ENCODE measurements around the gene TMEM164. TPM values are rescaled to one million over a fixed set of nuclear protein-coding genes. Genes with fewer than 3 reads are reported as not detected.

TMEM164 gene
- total and polyA plus RNA-seq, 2 experiments from 2014 or later = 3.4 to 17.2 TPM

- Mint-ChIP-seq H3K36me3 (ENCODE audit: low read depth) (no peaks in the 10 kb centered on the region), H3K4me3 (no peak overlapping the region), H3K27ac (no peak overlapping the region), H3K4me1 (no peaks in the 10 kb centered on the region), H3K9me3 (no peaks in the 10 kb centered on the region), H3K27me3 (ENCODE audit: insufficient read depth, low read depth, poor library complexity) (no peaks in the 10 kb centered on the region)
- no peak for ATAC-seq
- H3K4me2 ChIP-seq = no peak overlapping the region
- no peaks in the 10 kb centered on the region for H3K27me3 ChIP-seq (ENCODE audit: insufficient read depth)
- no peaks in the 10 kb centered on the region for H3K9me2 ChIP-seq (ENCODE audit: insufficient read depth)
- no peaks in the 10 kb centered on the region for H3F3A ChIP-seq (replicated peaks; ENCODE audit: low read depth)
- TF ChIP-seq ZNF331 (CRISPR knock-in tag; IDR thresholded peaks at IDR 0.05; ENCODE audit: low read depth) = no peak
- TF ChIP-seq ZNF114 (CRISPR knock-in tag; IDR thresholded peaks at IDR 0.05) = no peak
- TF ChIP-seq EZH2 (IDR thresholded peaks at IDR 0.05; ENCODE audit: low read depth, unreplicated experiment) = no peak
- no peak for TF ChIP-seq ZNF462 (CRISPR knock-in tag; IDR thresholded peaks at IDR 0.05)
- TF ChIP-seq REST (IDR thresholded peaks at IDR 0.05; ENCODE audit: unreplicated experiment) = no peak
- TF ChIP-seq NANOG (IDR thresholded peaks at IDR 0.05; ENCODE audit: borderline replicate concordance) = no peak
- TF ChIP-seq CTCF (conservative IDR thresholded peaks at IDR 0.05; ENCODE audit: low read depth in 2 of 2) = no peak
- no peak for TF ChIP-seq JUNB (IDR thresholded peaks at IDR 0.05; ENCODE audit: unreplicated experiment)
- TF ChIP-seq POLR2AphosphoS5 (IDR thresholded peaks at IDR 0.05; ENCODE audit: low read depth) = no peak
- H4K20me1 ChIP-seq (replicated peaks; ENCODE audit: insufficient read depth) = no peaks in the 10 kb centered on the region
- H3K4me1 ChIP-seq (ENCODE audit: insufficient read depth) = no peaks in the 10 kb centered on the region
- no peak overlapping the region for H2AFZ ChIP-seq
- H3K79me2 ChIP-seq (replicated peaks; ENCODE audit: insufficient read depth) = no peaks in the 10 kb centered on the region
- H3K27ac ChIP-seq (ENCODE audit: low read depth) = no peak overlapping the region
- no peaks in the 10 kb centered on the region for H3K36me3 ChIP-seq (ENCODE audit: insufficient read depth)
- no peak overlapping the region for H3K4me3 ChIP-seq
- DNase-seq (ENCODE audit: low spot score) = no peak
These were observed 83.4 kb downstream of the TMEM164 start for GRCh38 chrX:110086162-110086915.
